Lower leg skin (tissue), 3 donors: ENCODE data around the gene CD1C.

Experiments
- POLR2A ChIP-seq, 2 donors: fragments of 450-650 bp; IDR thresholded peaks; one replicate each; pipeline ENCODE4 v1.6.1; 2016 to 2017; ENCODE audit warnings: antibody characterized with exemption in 2 of 2, mild to moderate bottlenecking in 1 of 2, moderate library complexity in 1 of 2
- TF ChIP-seq, protein P1 (sequence below), 3 donors: fragments of 450-650 bp; IDR thresholded peaks; one replicate each; pipeline ENCODE4 v1.5.1; 2016; ENCODE audit warnings: antibody characterized with exemption in 3 of 3, mild to moderate bottlenecking in 3 of 3, moderate library complexity in 2 of 3

DNA sequence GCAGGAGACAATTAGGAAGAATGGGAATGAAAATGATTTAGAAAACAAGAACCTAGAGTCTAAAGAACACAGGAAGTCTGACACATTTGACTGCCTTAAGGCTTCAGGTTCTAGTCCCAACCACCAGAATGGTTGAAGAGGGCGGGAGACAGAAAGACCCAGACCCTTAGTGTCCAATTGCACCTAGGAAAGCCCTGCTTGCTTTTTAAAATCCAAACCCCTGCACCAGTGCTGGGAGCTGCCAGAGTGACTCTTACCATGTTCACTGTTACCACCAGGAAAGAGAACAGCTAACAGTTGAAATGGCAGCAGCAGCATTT is 41.3 kb downstream of the CD1C start:
- TF ChIP-seq, protein P1, sequence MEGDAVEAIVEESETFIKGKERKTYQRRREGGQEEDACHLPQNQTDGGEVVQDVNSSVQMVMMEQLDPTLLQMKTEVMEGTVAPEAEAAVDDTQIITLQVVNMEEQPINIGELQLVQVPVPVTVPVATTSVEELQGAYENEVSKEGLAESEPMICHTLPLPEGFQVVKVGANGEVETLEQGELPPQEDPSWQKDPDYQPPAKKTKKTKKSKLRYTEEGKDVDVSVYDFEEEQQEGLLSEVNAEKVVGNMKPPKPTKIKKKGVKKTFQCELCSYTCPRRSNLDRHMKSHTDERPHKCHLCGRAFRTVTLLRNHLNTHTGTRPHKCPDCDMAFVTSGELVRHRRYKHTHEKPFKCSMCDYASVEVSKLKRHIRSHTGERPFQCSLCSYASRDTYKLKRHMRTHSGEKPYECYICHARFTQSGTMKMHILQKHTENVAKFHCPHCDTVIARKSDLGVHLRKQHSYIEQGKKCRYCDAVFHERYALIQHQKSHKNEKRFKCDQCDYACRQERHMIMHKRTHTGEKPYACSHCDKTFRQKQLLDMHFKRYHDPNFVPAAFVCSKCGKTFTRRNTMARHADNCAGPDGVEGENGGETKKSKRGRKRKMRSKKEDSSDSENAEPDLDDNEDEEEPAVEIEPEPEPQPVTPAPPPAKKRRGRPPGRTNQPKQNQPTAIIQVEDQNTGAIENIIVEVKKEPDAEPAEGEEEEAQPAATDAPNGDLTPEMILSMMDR (IDR thresholded peaks at IDR 0.05): no peak
- no peak for TF ChIP-seq POLR2A (IDR thresholded peaks at IDR 0.05)
